GM21737 (cell line): ENCODE results near the gene ZNF618.

Experiments used
- ATAC-seq: cut with Tn5 transposase; IDR thresholded peaks from one replicate; pipeline ENCODE4 v1.9.1; 2021; ENCODE audit warnings: mild to moderate bottlenecking, moderate library complexity; ENCODE audit not compliant: unreplicated experiment

The ZNF618 gene

DNA sequence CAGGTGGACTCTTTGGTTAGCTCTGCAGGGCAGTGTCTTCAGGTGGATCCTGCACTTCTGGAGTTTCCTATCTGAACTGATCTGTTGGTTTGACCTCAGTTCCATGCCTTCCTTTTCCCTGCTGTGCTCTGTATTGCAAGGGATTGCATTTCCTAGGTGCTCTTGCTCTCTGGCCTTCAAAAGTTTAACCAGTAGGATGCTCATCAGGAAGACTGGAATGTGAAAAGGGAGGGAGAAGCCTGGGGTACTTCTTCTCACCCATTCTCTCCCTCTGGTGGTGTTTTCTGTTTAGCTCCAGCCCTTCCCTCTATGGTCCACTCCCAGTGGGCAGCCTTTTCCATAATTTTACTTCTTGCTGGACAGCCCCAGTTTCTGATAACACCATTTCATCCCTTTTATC is 78.5 kb downstream of the ZNF618 start:
- ATAC-seq: no peak

DNA sequence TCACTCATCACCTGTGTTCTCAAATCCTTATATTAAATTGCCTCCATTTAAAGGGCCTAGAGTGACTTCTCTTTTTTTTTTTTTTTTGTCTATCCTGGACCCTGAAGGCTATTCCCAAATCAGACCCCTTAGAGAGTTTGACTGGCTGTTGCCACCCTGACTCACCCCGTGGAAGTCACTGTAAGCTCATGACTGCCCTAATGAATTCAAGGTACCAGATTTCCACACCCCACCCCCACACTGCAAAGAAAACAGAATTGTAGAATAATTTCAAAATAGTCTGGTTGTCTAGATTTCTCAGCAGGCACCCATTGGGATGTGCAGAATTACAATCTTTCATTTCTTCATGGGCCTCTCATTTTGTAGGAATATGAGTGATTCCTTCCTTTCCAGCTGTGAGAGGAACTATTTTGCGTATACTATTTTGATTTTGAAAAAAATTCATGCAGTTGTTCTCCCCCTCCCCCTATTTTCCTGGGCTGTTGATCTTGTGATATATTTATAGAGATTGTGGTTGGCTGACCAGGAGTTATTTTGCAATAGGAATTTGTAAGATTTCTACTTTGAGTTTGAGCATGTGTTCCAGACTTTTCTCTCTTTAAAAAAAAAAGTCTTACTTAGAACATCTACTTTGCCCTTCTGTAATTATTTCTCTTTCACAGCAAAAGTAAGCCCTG is 79.1 kb downstream of the ZNF618 start:
- no peak for ATAC-seq

DNA sequence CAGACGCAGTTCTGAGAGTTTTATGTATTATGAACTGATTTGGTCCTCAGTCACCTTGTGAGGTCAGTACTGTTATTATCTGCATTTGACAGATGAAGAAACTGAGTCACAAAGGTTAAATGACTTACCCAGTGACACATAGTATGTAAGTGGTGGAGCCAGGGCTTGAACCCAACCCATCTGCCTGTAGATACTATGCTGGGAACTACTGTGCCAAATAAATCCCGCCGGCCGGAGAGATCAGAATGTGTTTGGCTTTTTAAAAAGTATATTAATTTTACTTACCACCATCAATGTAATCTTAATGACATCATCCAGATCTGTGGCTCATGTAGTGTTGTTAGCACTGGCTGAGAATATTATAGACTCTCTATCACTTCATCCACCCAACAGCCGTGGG is 80.8 kb downstream of the ZNF618 start:
- ATAC-seq: no peak

DNA sequence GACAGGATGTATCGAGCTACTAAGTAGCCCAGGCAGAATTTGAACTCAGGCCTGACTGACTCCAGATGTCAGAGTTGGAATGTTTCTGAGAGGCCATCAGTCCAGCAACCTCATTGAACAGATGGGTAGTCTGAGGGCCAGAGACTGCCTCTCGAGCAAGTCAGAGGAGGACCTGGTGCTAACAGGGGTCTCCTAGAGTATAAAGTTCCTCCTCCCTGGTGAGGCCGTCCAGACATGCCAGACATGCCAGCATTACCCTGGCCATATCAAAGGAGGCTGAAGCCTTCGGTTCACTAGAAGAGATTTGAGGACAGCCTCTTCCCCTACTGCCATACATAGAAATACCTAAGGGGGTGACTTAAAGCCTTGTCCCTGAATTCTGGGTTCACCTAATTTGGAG is 81.2 kb downstream of the ZNF618 start:
- no peak for ATAC-seq

DNA sequence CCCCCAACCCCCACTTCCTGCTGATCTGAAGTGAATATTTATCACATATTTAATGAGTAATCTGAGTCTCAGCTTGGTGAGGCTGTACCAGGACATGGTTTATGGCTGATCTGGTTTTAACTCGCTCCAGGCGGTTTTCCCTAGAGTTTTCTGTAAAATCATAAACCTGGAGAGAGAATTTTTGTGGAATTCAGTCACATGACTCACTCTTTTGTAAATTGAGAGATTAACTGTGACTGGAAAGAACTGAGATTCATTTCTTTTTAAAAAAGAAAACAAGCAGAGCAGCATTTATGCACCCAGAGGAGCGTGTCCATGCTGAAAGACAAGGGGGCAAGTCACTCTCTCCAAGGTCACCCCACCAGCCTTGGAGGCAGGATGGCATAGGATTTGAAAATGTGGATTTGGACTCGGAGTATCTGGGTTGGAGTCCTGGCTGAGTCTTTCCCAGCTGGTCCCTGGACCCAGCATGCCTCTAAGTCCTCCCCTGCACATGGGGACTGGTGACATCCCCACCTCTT is 81.8 kb downstream of the ZNF618 start:
- no peak for ATAC-seq

DNA sequence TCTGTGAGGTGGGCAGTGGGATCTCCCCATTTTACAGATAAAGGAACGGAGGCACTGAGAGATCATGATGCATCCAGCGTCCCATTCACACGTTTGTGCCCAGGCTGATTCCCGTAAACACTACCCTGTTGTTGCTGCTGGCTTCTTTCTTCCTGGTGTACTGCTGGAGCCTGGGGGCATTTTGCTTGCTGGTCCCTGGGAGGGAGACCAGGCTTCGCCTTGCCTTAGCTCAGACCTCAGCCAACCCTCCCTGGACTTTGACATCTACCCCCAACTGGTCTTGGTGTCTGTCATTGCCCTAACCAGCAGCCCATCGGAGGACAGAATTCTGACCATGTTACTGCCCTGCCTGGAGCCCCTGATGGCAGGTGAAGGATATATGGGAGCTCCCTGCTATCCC is 82.4 kb downstream of the ZNF618 start:
- ATAC-seq: no peak

DNA sequence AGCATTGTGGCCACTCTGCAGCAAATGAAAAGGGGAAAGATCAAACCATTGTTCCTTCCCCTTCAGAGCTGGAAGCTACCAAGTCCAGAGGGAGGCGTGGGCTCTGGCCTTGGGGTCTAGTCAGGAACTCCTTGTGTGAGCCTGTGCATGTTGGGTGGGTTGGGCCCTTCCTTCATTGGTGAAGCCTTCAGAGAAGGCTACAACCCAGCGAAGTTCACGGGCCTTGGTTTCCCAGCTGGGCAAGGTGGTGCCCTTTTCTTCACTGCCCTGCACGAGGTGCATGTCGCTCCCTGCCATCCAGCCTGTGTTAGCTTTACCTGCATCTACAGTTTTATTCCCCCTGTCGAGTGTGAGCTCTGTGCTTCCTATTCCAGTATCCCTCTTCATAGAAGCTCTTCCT is 84.7 kb downstream of the ZNF618 start:
- ATAC-seq: no peak

DNA sequence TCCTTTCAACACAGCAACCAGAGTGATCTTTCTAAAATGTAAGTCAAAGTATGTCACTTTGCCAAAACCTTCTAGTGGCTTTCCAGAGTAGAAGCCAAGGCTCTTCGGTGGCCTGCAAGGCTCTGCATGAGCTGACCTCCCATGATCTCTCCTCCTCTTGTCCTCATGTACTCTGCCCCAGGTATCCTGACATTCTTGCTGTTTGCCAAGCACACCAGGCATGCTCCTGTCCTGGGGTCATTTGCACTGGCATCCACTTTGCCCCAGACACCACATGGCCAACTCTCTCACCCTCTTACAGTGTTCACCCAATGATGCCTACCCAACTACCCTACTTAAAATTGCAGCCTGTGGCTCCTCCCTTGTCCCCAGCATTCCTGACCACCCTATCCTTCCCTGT is 86.3 kb downstream of the ZNF618 start:
- no peak for ATAC-seq

DNA sequence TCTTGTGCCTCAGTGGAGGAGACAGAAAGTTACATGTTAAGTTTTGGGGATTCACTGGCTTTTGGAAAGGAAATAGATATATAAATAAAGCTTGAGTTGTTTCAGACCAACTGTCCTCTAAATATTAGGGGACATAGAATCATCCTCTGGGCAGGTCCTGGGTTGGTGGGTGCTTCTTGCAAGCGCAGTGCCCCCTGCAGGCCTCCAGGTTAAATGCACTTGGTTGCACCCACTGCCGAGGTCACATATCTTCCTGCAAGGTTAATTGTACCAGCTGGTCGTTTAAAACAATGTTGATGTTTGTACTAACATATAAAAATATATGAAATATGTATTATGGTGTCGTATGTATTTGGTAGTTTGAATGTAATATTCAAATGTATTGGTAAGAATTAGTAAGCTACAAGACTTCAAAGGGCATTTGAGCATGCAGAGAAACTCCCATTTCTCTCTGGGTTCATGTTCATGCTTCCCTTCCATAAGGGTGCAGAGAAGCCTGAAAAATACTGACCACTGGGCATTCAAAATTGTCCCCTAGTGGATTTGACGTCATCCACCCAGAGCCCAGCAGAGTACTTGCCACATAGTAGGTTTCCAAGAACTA is 87.0 kb downstream of the ZNF618 start:
- no peak for ATAC-seq

DNA sequence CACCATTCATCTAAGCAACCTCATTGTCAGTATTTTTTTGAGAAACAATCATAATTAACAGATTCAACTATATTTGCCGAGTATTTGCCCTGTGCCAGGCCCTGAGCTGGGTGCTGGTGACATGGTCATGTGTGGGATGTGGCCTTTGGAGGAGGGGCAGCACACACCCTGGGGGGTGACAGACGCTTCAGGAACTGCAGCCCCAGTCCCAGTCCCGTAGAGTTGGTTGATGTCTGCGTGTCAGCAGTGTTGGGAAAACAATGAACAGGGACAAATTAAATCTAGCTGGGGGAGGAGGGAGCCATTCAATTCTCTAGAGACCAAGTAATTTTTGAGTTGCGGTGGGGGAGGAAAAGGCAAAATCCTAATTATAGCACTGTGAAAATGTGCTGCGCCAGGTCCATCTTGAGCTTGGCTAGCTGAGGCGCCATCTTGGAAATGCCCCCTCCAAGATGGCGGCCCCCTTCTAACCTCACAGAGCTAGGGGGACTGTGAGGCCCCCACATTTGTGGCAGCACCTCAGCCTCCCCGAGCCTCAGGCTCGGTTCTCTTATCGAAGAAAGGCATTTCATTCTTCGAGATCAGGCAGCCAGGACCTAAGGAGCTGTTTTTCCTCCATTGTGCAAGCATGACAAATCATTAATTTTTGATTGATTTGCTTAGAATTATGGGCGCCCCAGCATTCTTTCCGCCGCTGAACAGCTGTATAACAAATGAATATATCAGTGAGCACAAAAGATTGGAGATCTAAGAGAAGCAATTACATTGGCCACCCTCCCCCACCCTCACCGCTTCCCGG is 87.8 kb downstream of the ZNF618 start:
- no peak for ATAC-seq

DNA sequence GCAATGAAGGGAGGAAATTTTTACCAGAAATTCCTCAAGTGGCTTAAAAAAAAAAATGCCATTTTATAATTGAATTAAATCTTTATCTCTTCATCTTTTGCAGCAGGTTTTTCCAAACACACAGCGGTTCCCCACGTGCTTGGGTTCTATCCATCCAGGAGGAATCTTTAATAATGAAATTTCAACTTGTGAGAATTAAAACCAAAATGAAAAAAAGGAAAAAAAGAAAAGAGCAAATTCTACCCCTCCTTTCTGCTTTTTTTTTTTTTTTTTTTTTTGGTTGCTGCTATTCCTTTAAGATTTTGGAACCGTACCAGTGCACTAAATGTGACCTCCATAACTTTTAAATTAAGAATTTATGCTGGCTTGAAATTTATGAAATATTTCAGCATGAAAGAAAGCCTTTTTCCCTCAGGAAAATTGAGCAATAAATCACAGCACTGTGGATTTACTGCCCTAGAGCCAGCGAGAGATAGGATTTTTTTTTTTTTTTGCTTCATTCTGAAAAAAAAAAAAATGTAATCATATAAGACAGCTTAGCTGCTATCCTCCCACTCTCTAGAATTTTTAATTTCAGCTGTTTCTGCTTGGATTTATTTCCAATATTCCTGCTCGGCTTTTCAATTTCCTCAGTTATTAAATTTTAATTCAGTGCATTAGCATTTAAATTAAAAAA is 88.5 kb downstream of the ZNF618 start:
- no peak for ATAC-seq

DNA sequence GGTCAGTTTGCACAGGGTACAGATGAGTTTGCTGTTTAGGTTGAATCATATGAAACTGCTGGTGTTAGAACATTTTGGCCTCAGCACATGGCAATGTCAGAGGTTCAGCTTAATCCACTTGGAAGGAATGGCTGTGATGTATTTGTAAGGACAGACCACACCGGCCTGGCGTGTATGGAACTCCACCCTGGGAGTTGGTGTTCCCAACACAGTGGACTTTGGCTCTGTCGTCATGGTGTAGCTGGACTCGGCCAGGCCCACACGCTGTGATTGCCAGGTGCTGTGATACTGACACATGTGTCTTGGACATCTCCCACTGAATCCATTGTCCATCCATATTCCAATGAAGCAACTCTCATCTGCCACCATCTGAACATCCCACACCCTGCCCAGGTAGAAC is 90.3 kb downstream of the ZNF618 start:
- ATAC-seq: no peak

DNA sequence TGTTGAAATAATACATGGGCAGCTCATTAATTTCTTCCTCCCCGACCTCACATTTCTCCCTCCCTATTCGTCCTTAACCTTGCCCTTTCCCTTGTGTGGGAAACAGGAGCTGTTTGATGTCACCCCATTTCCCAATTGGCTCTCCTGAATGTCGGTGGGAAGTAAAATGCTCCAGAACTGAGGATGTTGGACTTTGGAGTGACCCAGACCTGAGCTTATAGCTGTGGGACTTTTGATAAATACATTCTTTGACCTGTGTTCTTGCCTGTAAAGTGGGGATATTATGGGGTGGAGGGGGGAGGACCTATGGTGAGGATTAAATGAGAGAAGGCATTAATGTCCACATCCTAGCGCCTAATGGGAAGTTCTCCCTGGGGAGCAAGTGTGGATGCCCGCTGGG is 91.3 kb downstream of the ZNF618 start:
- ATAC-seq: no peak

DNA sequence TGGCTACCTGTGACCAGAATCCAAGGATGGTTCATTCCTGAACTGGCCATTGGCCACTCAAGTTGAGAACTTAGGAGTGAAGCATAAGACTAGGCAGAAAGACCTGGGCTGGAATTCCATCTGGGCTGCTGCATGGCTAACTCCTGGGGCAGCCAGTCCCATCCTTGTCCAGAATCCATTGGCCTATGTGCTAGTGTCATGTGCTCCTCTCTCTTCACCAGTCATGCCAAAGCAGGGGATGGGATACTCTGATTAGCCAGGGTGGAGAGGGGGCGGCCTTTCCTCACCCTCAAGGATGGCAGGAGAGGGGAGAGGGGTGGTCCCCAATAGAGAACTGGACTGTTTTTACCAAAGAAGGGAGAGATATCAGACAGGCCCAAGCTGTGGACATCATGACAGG is 93.2 kb downstream of the ZNF618 start:
- no peak for ATAC-seq

DNA sequence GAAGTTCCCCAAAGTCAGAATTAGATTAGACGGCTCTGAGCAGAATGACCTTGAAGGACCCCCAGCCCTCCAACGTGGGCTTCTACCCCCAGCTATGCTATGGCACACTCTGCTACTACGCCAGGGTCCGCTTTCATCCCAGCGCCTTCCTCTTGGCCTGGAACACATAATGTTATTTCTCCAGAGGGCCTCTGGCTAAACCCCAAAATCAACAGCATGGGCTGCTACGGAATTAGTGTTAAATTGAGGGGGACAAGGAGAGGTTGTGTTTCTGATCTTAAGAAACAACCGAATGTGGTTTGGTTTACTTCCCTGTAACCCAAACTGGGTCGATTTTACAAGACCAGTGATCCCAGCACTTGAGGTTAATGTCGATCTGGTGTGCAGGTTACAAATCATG is 97.1 kb downstream of the ZNF618 start:
- no peak for ATAC-seq

DNA sequence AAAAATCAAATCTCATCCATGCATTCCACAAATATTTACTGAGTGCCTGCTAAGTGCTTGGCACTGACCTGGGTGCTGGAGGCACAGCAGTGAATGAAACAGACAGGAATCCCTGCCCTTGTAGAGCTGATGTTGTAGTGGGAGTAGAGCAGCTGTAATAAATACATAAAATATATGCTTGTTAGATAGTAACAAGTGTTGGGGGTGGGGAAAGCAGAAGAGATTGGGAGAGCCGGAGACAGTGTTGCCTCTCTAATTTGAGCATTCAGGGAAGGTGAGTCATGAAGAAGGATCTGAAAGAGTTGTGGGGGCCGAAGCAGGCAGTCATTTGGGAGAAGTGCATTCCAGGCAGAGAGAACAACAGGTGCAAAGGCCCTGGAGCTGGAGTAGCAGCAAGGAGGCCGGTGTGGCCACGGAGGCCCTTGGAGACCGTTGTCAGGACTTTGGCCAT is 97.9 kb downstream of the ZNF618 start:
- no peak for ATAC-seq

DNA sequence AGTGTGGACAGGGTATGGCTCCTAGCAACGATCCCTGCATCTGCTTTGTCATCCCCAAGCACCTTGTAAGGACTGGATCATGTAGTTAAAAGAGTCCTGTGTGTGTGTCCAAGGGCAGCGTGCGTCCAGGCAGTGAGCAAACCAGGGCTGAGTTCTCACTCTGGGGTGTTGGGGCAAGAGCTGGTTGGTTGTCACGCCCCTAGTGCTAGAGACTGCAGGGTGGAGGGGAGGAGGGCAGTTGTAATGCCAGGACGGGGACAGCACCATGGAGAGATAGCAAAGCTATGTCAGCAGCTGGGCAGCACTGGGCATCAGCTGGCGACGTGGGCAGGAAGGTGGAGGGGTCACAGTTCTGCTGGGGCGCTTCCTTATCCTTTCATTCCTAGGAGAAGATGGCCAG is 100.8 kb downstream of the ZNF618 start:
- no peak for ATAC-seq

DNA sequence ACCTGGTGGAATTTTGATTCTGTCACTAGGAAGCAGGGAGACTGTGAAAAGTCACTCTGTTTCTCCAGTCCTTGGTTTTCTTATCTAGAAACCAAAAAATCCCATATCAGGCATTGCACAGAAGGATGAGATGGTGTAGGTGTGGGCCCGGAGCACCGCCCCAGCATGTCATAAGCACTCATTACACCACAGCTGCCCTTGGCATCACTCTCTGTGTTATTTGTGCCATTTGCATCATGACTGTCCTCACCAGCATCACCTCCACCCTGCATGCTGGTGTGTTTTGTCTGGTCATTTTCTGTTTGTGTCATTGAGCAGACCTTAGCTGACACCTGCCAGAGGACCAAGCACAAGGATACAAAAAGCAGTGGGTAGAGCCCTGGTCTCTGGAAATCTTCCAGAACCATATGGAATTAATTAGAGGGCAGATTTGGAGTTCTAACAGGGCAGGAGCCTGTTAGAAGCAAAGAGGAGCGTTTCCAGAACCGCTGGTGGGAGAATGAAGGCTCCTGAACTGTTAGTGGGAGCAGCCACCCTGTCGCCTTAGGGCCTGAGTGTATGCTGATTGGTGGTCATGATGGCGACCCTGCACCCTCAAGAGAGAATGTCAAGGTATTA is 102.7 kb downstream of the ZNF618 start:
- no peak for ATAC-seq

DNA sequence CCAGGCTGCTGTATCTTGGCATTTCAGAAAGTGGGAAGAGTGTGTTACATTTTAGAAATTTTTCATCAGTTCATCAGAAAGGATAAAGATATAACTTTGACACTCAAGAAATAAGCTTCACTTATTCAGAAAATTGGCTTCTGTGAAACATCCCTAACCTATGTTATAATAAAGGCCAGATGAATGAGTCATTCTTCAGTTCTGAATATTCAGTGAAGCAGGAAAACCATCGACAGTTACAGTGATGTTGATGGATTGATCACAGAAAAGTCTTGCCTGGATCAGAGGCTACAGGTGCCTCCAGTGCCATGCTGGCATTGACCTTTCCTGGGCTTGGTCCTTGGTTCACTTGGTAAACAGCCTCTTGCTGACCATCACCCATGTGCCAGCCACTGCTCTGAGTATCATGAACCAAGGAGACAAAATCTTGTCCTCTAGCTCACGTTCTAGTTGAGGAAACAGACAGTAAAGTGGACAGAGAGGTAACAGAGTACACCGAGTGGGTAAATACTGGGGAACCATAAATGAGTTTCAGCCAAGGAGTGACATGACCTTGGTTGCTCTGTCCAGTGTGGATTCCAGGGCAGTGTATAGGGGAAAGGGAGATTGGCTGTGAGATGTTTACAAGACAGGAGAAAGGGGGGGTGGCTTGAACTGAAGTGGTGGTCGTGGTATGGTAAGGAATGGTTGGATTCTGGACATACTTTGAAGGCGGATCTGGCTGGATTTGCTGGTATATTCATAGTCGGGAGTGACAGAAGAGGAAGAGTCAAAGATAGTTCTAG is 103.4 kb downstream of the ZNF618 start:
- no peak for ATAC-seq
